Embryonic facial prominence (tissue), 1 donor: ENCODE data around the gene NRXN2.
A peak's percentile ranks its signal among the peaks of the same experiment; 100 is the strongest.
"Not testable (repeated sequence)": the region's sequence is repeated elsewhere in the genome, so short reads cannot be mapped to it uniquely, and the experiment has no call there.

Experiments used
- DNase-seq: peaks from one replicate; pipeline ENCODE4 v3.0.0-alpha.2; 2016; ENCODE audit errors: extremely low spot score

The NRXN2 gene

GRCh38 chr11:64566042-64566914 is 156.7 kb downstream of the NRXN2 start:
- DNase-seq: peak; percentile 40

DNA sequence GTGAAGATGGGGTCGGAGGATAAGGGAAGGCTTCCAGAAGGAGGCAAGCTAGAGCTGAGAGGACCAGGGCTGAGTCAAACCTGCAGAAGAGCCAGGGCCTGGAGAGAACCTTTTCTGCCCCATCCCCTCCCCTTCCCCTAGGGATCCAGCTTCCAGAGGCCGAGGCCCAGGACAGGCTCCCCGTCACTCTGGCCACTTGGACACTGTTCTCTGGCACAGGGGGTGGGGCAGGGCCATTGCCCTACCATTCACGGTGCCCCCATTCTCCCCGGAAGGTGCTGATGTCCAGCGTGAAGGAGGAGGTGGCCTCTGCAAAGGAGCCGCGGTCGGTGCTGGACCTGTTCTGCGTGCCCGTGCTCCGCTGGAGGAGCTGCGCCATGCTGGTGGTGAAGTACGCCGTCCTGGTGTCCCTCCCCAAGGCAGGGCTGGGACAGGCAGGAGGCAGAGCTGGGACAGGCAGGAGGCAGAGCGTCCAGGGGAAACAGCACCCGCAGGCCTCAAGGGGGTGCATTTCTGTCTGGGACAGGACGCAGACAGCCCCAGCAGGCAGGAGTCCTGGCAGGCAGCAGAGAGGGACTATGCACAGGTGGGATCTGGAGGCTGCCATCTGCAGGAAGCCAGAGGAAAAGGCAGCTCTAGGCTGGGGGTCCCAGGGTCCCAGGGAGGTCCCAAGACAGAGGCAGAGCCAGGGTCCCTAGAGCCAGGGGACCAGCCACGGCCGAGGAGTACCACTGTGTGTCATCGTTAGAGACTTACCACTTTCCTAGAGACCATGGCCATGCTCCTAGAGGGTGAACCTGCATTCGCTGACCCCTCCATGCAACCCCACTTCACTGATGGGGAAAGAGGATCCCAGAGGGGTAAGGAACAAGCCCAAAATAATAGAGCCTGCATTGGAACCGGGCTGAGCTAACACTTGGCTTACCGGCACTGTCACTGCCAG is 157.8 kb downstream of the NRXN2 start:
- no peak for DNase-seq

DNA sequence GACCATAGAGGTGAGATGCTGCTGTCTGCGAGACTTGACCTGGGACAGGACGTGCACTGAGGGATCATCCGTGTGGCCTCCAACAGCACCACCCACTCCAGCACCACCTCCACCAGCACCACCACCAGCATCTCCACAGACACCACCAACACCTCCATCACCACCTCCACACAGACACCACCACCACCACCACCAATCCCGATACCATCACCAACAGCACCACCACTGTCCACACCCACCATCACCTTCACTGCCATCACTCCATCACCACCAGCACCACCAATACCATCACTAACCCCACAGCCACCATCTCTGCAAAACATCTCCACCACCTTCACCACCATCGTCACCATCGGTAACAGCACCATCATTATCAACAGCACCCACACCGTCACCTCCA is 158.6 kb downstream of the NRXN2 start:
- DNase-seq: no peak

- DNase-seq: no peak
These were observed 159.0 kb downstream of the NRXN2 start for GRCh38 chr11:64563966-64564365.

DNA sequence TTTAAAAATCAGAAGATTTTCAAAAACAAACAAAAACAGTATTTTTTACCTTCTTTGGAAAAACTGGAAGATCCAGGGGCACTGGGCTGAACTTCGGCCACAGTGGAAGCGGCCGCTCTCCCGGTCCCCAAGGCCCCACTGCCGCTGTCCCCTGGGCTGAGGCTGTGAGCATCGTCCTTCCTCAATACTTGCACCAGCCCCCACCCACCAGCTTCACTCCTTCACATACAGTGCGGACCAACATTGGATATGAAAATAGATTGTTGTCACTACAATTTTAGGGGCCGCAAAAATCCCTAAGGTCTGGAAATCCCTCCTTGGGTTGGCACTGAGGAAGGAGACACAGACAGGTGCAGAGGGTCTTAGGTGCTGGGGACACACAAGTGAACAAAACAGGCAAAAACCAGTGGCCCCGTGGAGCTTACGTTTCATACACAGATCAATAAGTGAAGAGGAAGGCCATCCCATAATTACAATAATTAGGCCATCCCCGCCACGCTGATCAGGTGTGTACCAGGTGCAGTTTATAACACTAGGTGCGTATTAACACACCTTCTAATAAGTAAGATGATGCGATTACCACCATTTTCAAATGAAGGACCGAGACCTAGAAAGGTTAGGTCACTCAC is 160.2 kb downstream of the NRXN2 start:
- no peak for DNase-seq

- no peak for DNase-seq
These were observed 160.8 kb downstream of the NRXN2 start for GRCh38 chr11:64561984-64562722.

DNA sequence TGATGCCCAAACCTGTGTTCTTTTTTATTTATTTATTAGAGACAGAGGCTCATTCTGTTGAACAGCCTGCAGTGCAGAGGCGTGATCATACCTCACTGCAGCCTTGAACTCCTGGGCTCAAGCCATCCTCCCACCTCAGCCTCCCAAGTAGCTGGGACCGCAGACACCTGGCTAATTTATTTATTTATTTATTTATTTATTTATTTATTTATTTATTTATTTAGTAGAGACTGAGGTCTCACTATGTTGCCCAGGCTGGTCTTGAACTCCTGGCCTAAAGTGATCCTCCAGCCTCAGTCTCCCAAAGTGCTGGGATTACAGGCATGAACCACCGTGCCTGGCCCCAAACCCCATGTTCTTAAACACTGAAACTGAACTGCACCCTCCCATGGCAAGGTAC is 161.6 kb downstream of the NRXN2 start:
- DNase-seq: not testable (repeated sequence)

- DNase-seq: no peak
These were observed 162.1 kb downstream of the NRXN2 start for GRCh38 chr11:64560941-64561340.

DNA sequence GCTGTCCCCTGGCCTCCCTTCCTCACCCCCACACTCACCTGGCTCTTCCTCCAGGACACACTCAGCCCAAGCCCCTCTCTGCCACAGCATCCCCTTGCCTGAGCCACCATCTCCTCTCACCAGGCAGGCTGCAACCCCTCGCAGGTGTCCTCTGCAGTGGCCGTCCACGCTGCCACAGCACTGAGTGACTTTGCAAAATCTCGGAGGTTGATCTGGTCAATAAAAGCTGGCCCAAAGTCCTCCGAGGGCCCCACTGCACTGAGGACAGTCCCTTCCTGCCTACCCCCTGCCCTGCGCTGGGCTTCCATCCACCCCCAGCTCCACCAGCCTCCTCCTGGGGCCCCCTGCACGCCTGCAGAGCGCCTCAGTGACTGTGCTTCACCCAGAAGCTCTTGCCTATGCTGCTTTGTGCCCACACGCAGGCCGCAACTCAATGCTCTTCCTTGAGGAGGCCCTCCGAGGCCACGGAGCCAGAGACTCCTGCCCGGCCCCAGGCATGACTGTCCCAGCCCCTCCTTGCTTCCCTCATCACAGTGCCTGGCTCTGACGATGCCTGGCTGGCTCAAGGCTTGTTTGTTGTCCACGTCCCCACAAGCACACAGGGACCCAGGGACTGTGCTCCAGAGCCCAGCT is 162.7 kb downstream of the NRXN2 start:
- DNase-seq: no peak

DNA sequence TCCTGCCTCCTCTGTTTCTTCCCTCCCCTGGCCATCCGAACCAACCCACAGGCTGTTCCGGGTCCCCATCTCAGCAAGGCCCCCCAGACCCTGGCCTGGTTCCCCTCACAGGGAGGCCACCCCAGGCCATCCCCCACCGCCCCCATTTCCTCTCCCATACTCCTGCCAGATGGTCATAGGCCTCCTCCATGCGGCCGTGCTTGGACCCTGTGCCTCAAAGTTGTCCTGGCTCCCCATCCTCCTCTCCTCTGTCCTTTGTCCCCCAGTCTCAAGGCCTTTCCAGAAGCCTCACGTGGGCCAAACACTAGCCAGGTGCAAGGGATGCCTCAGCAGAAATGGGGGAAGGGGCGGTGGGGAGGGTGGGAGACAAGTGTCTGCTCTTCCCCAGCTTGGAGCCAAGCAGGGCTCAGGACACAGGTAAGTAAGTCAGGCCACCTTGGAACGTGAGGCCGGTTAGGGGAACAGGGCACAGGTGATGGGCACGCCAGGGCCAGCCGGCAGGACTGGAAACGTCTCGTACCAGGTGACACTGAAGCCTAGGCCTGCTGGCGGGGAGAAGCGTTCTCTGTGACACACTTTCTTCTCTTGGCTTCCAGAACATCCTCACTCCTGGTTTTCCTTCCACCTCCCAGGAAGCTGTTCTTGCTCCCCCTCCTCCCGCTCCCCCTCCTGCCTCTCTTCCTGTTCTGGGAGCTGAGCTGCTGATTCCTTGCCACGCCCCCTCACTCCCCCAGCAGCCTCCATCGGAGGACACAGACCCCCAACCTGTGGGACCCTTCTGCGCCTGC is 163.5 kb downstream of the NRXN2 start:
- no peak for DNase-seq

GRCh38 chr11:64558869-64559268 is 164.1 kb downstream of the NRXN2 start:
- DNase-seq: no peak

DNA sequence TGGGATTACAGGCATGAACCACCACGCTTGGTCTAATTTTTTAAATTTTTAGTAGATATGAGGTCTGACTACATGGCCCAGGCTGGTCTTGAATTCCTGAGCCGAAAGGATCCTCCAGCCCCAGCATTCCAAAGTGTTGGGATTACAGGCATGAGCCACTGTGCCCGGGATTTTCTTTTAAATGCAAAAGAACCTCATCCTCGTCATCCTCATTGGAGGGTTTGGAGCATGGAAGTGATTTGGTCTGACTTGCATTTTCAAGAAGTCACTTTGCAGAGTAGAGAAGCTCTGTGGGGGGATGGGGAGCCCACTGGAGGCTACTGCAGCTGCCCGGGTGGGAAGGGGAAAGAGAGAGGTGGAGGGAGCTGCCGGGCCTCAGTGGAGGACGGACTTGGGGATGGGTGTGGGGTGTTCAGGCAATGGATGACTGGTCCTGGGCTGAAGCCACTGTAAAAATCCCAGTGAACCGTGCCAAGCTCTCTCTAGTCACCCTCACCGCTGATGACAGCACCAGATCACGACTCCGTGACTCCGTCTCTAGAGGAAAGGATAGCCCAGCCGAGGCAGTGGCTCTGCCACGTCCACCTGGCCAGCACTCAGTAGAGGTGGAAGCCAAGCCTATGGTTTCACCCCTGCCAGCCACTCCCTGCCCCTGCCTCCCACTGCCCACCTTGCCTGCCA is 164.8 kb downstream of the NRXN2 start:
- no peak for DNase-seq

- DNase-seq: no peak
These were observed 166.2 kb downstream of the NRXN2 start for GRCh38 chr11:64556721-64557250.
